ENCODE measurements around the gene WNT9B. TPM values are rescaled to one million over a fixed set of nuclear protein-coding genes. Genes with fewer than 3 reads are reported as not detected.

Gene WNT9B
- total RNA-seq, 1 donor from 2014 or later: 0.98 TPM

GRCh38 chr17:46881015-46881414, 29.6 kb downstream of the WNT9B start:
- DNase-seq (ENCODE audit: low spot score, unreplicated experiment): no peak
- no peak overlapping the region for H3K27ac Mint-ChIP-seq
- no peak for TF ChIP-seq CTCF (IDR thresholded peaks at IDR 0.05; ENCODE audit: unreplicated experiment)
- H3K36me3 Mint-ChIP-seq (ENCODE audit: insufficient read depth): no peaks in the 10 kb centered on the region
- peaks cover 22% of the 10 kb centered on the region for H3K27me3 Mint-ChIP-seq
- H3K9me3 Mint-ChIP-seq (ENCODE audit: low read depth): no peaks in the 10 kb centered on the region
- H3K4me1 Mint-ChIP-seq (ENCODE audit: low read depth): no peaks in the 10 kb centered on the region
- no peak overlapping the region for H3K4me3 Mint-ChIP-seq (ENCODE audit: low read depth)

GRCh38 chr17:46882666-46883065, 31.3 kb downstream of the WNT9B start:
- peaks cover 26% of the 10 kb centered on the region for H3K27me3 Mint-ChIP-seq
- H3K9me3 Mint-ChIP-seq (ENCODE audit: low read depth): no peaks in the 10 kb centered on the region
- no peak overlapping the region for H3K27ac Mint-ChIP-seq
- no peaks in the 10 kb centered on the region for H3K36me3 Mint-ChIP-seq (ENCODE audit: insufficient read depth)
- H3K4me3 Mint-ChIP-seq (ENCODE audit: low read depth): no peak overlapping the region
- TF ChIP-seq CTCF (IDR thresholded peaks at IDR 0.05; ENCODE audit: unreplicated experiment): no peak
- no peak for DNase-seq (ENCODE audit: low spot score, unreplicated experiment)
- no peaks in the 10 kb centered on the region for H3K4me1 Mint-ChIP-seq (ENCODE audit: low read depth)

DNA sequence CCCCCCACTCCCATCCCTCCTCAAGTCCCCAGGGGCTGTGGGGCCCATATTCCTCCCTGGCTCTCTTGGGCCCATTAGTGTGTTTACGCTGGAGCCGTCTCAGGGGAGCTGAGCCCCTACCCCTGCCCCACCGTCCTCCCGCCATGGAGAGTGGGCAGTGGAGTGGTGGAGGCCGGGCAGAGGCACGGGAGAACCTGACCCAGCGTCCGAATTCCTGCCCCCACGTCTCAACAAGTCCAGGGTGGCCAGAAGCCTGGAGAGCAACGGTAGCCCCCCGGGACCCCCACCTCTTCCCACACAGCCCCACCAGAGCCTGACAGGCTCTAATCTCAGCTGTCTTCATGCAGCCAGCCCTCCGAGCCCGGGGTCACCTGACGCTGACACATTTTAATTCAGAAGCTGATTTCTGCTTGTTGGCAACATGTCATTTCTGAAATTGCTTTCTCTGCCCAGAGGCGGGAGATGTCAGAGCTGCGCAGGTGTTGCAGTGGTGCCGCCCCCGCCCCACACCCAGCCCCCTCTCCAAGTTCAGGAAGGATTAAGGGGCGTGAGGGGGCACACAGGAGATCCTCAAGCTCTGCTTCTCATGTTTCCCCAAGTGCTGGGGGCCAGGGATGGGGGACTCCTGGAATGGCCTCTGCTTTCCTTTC, 32.6 kb downstream of the WNT9B start:
- no peaks in the 10 kb centered on the region for H3K36me3 Mint-ChIP-seq (ENCODE audit: insufficient read depth)
- no peak for DNase-seq (ENCODE audit: low spot score, unreplicated experiment)
- peaks cover 23% of the 10 kb centered on the region for H3K27me3 Mint-ChIP-seq
- H3K4me3 Mint-ChIP-seq (ENCODE audit: low read depth): no peak overlapping the region
- H3K4me1 Mint-ChIP-seq (ENCODE audit: low read depth): no peaks in the 10 kb centered on the region
- H3K9me3 Mint-ChIP-seq (ENCODE audit: low read depth): no peaks in the 10 kb centered on the region
- TF ChIP-seq CTCF (IDR thresholded peaks at IDR 0.05; ENCODE audit: unreplicated experiment): no peak
- no peak overlapping the region for H3K27ac Mint-ChIP-seq

DNA sequence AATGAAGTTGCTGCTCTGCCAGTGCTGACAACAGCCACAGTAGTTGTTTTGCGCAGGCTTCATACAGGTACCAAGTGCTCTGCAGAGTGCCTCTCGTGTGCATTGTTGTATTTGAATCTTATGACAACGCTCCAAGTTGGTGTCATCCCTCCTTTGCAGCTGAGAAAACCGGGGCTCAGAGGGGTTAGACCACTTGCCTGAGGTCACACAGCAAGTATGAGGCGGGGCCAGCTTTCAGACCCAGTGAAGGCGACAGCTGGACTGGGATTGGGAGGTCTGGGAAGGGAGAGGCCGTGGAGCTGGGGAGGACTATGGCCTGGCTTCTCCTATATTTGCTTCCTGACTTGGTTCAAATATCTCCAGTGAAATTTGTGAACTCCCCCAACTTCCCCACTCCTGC, 33.2 kb downstream of the WNT9B start:
- Mint-ChIP-seq H3K4me3 (ENCODE audit: low read depth) (no peak overlapping the region), H3K4me1 (ENCODE audit: low read depth) (no peaks in the 10 kb centered on the region), H3K9me3 (ENCODE audit: low read depth) (no peaks in the 10 kb centered on the region), H3K36me3 (ENCODE audit: insufficient read depth) (no peaks in the 10 kb centered on the region), H3K27me3 (peaks cover 22% of the 10 kb centered on the region), H3K27ac (no peak overlapping the region)
- DNase-seq (ENCODE audit: low spot score, unreplicated experiment): no peak
- no peak for TF ChIP-seq CTCF (IDR thresholded peaks at IDR 0.05; ENCODE audit: unreplicated experiment)

DNA sequence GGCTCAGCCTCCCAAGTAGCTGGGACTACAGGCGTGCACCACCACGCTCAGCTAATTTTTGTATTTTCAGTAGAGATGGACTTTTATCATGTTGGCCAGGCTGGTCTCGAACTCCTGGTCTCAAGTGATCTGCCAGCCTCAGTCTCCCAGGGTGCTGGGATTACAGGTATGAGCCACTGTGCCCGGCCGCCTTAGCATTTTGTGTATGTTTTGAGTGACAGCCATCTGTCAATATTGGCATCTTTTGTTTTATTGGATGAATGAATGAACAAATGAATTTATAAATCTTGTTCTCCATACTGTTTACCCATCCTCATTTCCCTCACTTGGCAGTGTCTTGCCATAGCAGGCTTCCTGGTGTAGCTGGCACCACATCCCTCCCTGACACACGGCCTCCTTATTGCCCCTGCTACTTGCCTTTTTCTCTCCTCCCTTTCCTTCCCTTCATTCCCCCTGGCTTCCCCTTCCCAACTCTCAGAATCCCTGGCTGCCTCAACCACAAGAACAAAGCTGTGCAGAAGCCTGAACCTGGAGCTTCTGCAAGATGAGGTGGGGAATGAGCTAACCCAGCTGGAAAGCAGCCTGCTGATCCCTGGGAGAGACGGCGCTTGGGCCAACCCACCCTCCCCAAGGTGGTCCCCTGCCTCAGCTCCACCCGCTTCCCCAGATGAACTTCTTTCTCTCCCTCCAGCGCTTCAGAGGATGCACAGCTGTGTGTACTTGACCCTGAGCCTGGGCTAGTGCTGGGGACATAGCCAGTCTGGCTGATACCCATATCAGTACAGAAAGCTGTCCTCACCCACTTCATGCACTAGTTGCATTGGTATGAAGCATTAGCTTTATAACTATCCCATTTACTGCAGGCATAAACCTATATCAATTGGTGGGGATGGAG, 34.3 kb downstream of the WNT9B start:
- H3K4me3 Mint-ChIP-seq (ENCODE audit: low read depth): no peak overlapping the region
- H3K9me3 Mint-ChIP-seq (ENCODE audit: low read depth): no peaks in the 10 kb centered on the region
- TF ChIP-seq CTCF (IDR thresholded peaks at IDR 0.05; ENCODE audit: unreplicated experiment): no peak
- DNase-seq (ENCODE audit: low spot score, unreplicated experiment): no peak
- H3K27me3 Mint-ChIP-seq: peaks cover 29% of the 10 kb centered on the region
- no peak overlapping the region for H3K27ac Mint-ChIP-seq
- H3K4me1 Mint-ChIP-seq (ENCODE audit: low read depth): no peaks in the 10 kb centered on the region
- no peaks in the 10 kb centered on the region for H3K36me3 Mint-ChIP-seq (ENCODE audit: insufficient read depth)

Data from progenitor cell of endocrine pancreas (in vitro differentiated cells).